DND-41 (cell line): ENCODE results near the gene TFAP2A.

Experiments used
- ATAC-seq: fragments of 200-7000 bp; cut with Tn5 transposase; 3 replicates; pipeline ENCODE4 v1.9.1; 2021; ENCODE audit warnings: low read depth; ENCODE audit not compliant: insufficient read depth
- DNase-seq: peaks from one replicate; pipeline ENCODE4 v3.0.0-alpha.2; 2020
- H2AFZ ChIP-seq: 2 replicates; pipeline ENCODE4 v1.6.0; 2012; ENCODE audit warnings: low read depth, low read length
- H3K27ac ChIP-seq: 2 replicates; pipeline ENCODE4 v1.5.1; 2012; ENCODE audit warnings: low read length, inconsistent platforms
- H3K27me3 ChIP-seq: fragments of 200-600 bp; sonication (generic); 2 replicates; pipeline ENCODE4 v1.6.0; 2012; ENCODE audit warnings: low read length, mild to moderate bottlenecking, inconsistent platforms; ENCODE audit not compliant: insufficient read depth, poor library complexity
- H3K36me3 ChIP-seq: 2 replicates; pipeline ENCODE4 v1.5.1; 2012; ENCODE audit warnings: low read length, inconsistent platforms; ENCODE audit not compliant: insufficient read depth
- H3K4me1 ChIP-seq: 2 replicates; pipeline ENCODE4 v1.5.1; 2012; ENCODE audit warnings: mild to moderate bottlenecking, low read length; ENCODE audit not compliant: insufficient read depth
- H3K4me2 ChIP-seq: 2 replicates; pipeline ENCODE4 v1.6.0; 2012; ENCODE audit warnings: mild to moderate bottlenecking, moderate library complexity, low read length, inconsistent platforms; ENCODE audit not compliant: insufficient read depth
- H3K4me3 ChIP-seq, 2 experiments: fragments of 200-600 bp in 1 of 2; shearing (Covaris generic) in 1 of 2; 2 replicates each; pipeline ENCODE4 v1.5.1; 2012 to 2016; ENCODE audit warnings: inconsistent platforms in 2 of 2, low read length in 2 of 2, mild to moderate bottlenecking in 2 of 2, low read depth in 1 of 2, moderate library complexity in 1 of 2
- H3K79me2 ChIP-seq: 2 replicates; pipeline ENCODE4 v1.6.0; 2012; ENCODE audit warnings: low read length, inconsistent platforms; ENCODE audit not compliant: insufficient read depth
- H3K9ac ChIP-seq: 2 replicates; pipeline ENCODE4 v1.6.0; 2012; ENCODE audit warnings: low read depth, mild to moderate bottlenecking, inconsistent platforms, low read length, moderate library complexity
- H3K9me3 ChIP-seq: 2 replicates; pipeline ENCODE4 v1.5.1; 2012; ENCODE audit warnings: low read length, moderate library complexity, mild to moderate bottlenecking, inconsistent platforms; ENCODE audit not compliant: insufficient read depth, severe bottlenecking
- H4K20me1 ChIP-seq: 2 replicates; pipeline ENCODE4 v1.6.0; 2012; ENCODE audit warnings: low read length; ENCODE audit not compliant: insufficient read depth
- EZH2 ChIP-seq: IDR thresholded peaks from 3 replicates; pipeline ENCODE4 v1.6.1; 2012; ENCODE audit warnings: borderline replicate concordance, low read depth, mild to moderate bottlenecking, moderate library complexity, low read length, inconsistent platforms; ENCODE audit not compliant: severe bottlenecking
- TF ChIP-seq, protein P1 (sequence below): IDR thresholded peaks from 2 replicates; pipeline ENCODE4 v1.5.1; 2012; ENCODE audit warnings: borderline replicate concordance, low read length, moderate library complexity, mild to moderate bottlenecking; ENCODE audit not compliant: poor library complexity, severe bottlenecking; ENCODE audit errors: extremely low read depth

The TFAP2A gene

DNA sequence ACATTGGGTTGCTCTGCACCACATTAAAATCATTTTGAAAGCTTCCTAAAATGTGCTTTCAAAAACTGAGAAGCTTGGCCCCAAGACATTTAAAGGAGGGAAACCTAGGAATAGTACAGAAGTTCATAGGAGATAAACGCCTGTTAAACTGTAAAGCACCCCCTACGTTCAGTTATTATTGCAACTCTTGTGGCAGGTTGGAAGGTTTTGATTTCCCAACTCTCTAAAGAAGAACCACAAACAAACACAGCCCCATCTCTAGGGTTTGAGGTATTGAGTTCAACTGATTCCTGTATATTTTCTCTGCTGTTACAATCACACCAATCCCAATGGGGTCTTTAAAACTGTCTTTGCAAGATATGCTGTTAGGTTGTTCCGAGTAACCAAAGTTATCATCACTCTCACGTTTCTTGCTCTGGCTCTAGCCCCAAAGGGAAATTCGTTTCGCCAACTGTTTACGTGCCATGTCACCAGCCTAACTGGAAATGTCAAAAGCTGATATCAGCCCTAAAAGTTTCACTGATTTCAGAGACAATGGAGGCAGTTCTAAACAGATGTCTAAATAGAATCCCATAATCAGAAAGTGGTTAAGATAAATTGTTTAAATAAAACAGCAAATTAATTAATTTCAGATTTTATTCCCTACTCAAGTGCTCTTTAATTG lies 12.1 kb downstream of the TFAP2A start:
- no peak overlapping the region for H3K9ac ChIP-seq
- no peaks in the 10 kb centered on the region for H4K20me1 ChIP-seq
- ATAC-seq (no peak), DNase-seq (no peak)
- no peaks in the 10 kb centered on the region for H3K4me1 ChIP-seq
- no peak overlapping the region for H3K27ac ChIP-seq
- TF ChIP-seq, protein P1, sequence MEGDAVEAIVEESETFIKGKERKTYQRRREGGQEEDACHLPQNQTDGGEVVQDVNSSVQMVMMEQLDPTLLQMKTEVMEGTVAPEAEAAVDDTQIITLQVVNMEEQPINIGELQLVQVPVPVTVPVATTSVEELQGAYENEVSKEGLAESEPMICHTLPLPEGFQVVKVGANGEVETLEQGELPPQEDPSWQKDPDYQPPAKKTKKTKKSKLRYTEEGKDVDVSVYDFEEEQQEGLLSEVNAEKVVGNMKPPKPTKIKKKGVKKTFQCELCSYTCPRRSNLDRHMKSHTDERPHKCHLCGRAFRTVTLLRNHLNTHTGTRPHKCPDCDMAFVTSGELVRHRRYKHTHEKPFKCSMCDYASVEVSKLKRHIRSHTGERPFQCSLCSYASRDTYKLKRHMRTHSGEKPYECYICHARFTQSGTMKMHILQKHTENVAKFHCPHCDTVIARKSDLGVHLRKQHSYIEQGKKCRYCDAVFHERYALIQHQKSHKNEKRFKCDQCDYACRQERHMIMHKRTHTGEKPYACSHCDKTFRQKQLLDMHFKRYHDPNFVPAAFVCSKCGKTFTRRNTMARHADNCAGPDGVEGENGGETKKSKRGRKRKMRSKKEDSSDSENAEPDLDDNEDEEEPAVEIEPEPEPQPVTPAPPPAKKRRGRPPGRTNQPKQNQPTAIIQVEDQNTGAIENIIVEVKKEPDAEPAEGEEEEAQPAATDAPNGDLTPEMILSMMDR, result no peak
- TF ChIP-seq EZH2, result no peak
- H3K36me3 ChIP-seq, result no peaks in the 10 kb centered on the region
- H2AFZ ChIP-seq, result no peak overlapping the region
- peaks cover 9% of the 10 kb centered on the region for H3K27me3 ChIP-seq
- H3K4me3 ChIP-seq, result no peak overlapping the region
- no peaks in the 10 kb centered on the region for H3K9me3 ChIP-seq
- H3K79me2 ChIP-seq, result no peaks in the 10 kb centered on the region
- H3K4me2 ChIP-seq, result no peak overlapping the region

DNA sequence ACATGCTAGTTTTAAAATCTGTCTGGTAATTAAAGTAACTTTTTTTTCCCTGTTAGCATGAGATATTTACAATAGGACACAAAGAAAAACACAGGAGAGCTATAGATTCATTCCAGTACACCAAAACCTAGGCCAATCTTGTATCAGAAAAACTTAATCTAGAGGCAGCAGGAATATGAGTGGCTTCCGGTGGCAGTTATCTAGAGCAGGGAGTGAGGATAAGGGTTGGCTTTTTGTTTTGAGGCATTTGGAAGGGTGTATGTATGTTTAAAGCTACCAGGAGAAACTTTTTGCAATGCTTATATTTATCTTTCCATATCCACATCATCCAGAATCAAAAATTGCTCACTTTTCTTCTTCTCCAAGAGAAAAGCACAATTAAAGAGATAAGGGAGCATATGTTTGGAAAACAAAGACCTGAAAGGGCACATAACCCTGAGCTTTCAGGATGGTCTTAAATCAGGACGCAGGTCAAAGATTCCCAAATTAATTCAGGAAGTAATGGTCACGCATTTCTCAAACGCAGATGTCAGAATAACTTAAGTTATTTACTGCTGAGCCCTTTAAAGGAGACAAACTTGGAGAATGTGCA lies 13.1 kb downstream of the TFAP2A start:
- Histone ChIP-seq H4K20me1 (no peaks in the 10 kb centered on the region), H3K9me3 (no peaks in the 10 kb centered on the region), H3K27me3 (peaks cover 10% of the 10 kb centered on the region), H3K36me3 (no peaks in the 10 kb centered on the region), H3K9ac (no peak overlapping the region), H3K27ac (no peak overlapping the region), H3K4me1 (no peaks in the 10 kb centered on the region), H3K79me2 (no peaks in the 10 kb centered on the region), H3K4me2 (no peak overlapping the region), H3K4me3 (no peak overlapping the region), H2AFZ (no peak overlapping the region)
- ATAC-seq, result no peak
- TF ChIP-seq, protein P1, result no peak
- TF ChIP-seq EZH2, result no peak
- no peak for DNase-seq

DNA sequence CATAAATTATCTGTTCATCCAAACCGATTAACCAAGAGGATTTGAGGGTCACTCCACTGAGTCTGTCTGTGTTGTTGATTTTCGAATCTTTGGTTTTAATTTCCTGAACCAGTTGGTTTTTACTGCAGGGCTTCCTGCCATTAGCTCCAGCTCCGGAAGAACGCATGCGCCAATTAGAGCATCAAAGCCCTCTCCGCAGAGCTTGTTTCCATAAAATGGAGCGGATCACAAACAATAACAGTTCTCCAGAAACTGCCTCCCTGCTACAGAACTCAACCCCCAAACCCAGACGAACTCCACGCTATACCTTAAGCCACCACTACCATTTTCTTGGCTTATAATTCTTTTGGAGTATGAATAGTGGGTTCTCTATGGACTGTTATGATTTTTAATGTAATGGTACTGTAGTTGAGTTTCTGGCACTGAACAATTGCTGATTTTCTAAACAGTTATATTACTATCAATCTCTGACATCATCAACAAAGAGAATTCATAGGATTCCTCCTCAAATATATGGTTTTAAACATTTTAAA lies 13.8 kb downstream of the TFAP2A start:
- Histone ChIP-seq H3K4me2 (no peak overlapping the region), H2AFZ (no peak overlapping the region), H3K36me3 (no peaks in the 10 kb centered on the region), H3K9ac (no peak overlapping the region), H3K4me1 (no peaks in the 10 kb centered on the region), H3K27me3 (peaks cover 6% of the 10 kb centered on the region), H3K79me2 (no peaks in the 10 kb centered on the region), H3K27ac (no peak overlapping the region), H3K4me3 (no peak overlapping the region), H3K9me3 (no peaks in the 10 kb centered on the region), H4K20me1 (no peaks in the 10 kb centered on the region)
- TF ChIP-seq EZH2, result no peak
- TF ChIP-seq, protein P1, result no peak
- DNase-seq, result no peak
- ATAC-seq, result no peak
